Calu3 (cell line): ENCODE measurements around the gene C4orf50. TPM values are rescaled to one million over a fixed set of nuclear protein-coding genes. Genes with fewer than 3 reads are reported as not detected.

Source experiments
- BruUV-seq: library from RNA; stranded (reverse); fragments of 400-500 nt; replicated peaks from 2 replicates; lab custom pipeline; 2021; lab: Mats Ljungman, UMichigan
- CTCF ChIA-PET: fragments of 300-600 bp; sonication (Branson Sonifier 250); formaldehyde crosslinking; loops from one replicate; lab custom pipeline; 2022; ENCODE audit warnings: antibody characterized with exemption; lab: Charles Lee
- DNase-seq: peaks from one replicate; pipeline ENCODE4 v3.0.0; 2022
- H3K27ac Mint-ChIP-seq: one replicate; pipeline ENCODE4 v1.8.0; 2022; ENCODE audit warnings: mixed read lengths; ENCODE audit not compliant: unreplicated experiment
- H3K27me3 Mint-ChIP-seq: one replicate; pipeline ENCODE4 v1.8.0; 2022; ENCODE audit warnings: mixed read lengths; ENCODE audit not compliant: unreplicated experiment
- H3K36me3 Mint-ChIP-seq: one replicate; pipeline ENCODE4 v1.8.0; 2022; ENCODE audit warnings: mild to moderate bottlenecking, moderate library complexity, mixed read lengths; ENCODE audit not compliant: insufficient read depth, unreplicated experiment
- H3K4me1 Mint-ChIP-seq: one replicate; pipeline ENCODE4 v1.8.0; 2022; ENCODE audit warnings: mild to moderate bottlenecking, low read depth, mixed read lengths; ENCODE audit not compliant: unreplicated experiment
- H3K4me3 Mint-ChIP-seq: one replicate; pipeline ENCODE4 v1.8.0; 2022; ENCODE audit warnings: mild to moderate bottlenecking, low read depth, moderate library complexity, mixed read lengths; ENCODE audit not compliant: unreplicated experiment
- H3K9me3 Mint-ChIP-seq: one replicate; pipeline ENCODE4 v1.8.0; 2022; ENCODE audit warnings: low read depth, mixed read lengths; ENCODE audit not compliant: unreplicated experiment
- CTCF ChIP-seq: fragments of 200-600 bp; IDR thresholded peaks from one replicate; pipeline ENCODE4 v1.8.0; 2022; ENCODE audit warnings: antibody characterized with exemption; ENCODE audit not compliant: unreplicated experiment
- intact Hi-C: fragments of 100-400 bp; cut with micrococcal nuclease; formaldehyde crosslinking; loops from one replicate; pipeline ENCODE4 v1.10.0; 2022; ENCODE audit not compliant: unreplicated experiment
- total RNA-seq: library from RNA; stranded (reverse); gene quantifications from 2 replicates; pipeline ENCODE4 v1.2.3, GENCODE V29; 2022

The C4orf50 gene
- total RNA-seq, 1 experiment from 2014 or later: not detected

- DNase-seq: peak; percentile 8
- Mint-ChIP-seq H3K27me3 (no peaks in the 10 kb centered on the region), H3K36me3 (no peaks in the 10 kb centered on the region), H3K4me3 (no peak overlapping the region), H3K9me3 (no peaks in the 10 kb centered on the region), H3K4me1 (no peaks in the 10 kb centered on the region), H3K27ac (no peak overlapping the region)
- CTCF ChIA-PET: no interaction called here
- intact Hi-C loops: no loop called here
- TF ChIP-seq CTCF: no peak
- BruUV-seq: no TSS peak
Measured at GRCh38 chr4:6011686-6012085, 6.5 kb downstream of the C4orf50 start.

GRCh38 chr4:6011271-6011671, 7.0 kb downstream of the C4orf50 start:
- no TSS peak for BruUV-seq
- H3K27me3 Mint-ChIP-seq: no peaks in the 10 kb centered on the region
- no peak overlapping the region for H3K4me3 Mint-ChIP-seq
- H3K9me3 Mint-ChIP-seq: no peaks in the 10 kb centered on the region
- CTCF ChIA-PET: no interaction called here
- intact Hi-C loops: no loop called here
- no peak overlapping the region for H3K27ac Mint-ChIP-seq
- TF ChIP-seq CTCF: no peak
- DNase-seq: no peak
- no peaks in the 10 kb centered on the region for H3K4me1 Mint-ChIP-seq
- no peaks in the 10 kb centered on the region for H3K36me3 Mint-ChIP-seq

- CTCF ChIA-PET: no interaction called here
Measured at GRCh38 chr4:6010789-6011188, 7.4 kb downstream of the C4orf50 start.

GRCh38 chr4:6009452-6009851, 8.8 kb downstream of the C4orf50 start:
- no peaks in the 10 kb centered on the region for H3K9me3 Mint-ChIP-seq
- no peak for DNase-seq
- no peak overlapping the region for H3K27ac Mint-ChIP-seq
- no peaks in the 10 kb centered on the region for H3K4me1 Mint-ChIP-seq
- CTCF ChIA-PET: no interaction called here
- H3K4me3 Mint-ChIP-seq: no peak overlapping the region
- intact Hi-C loops: no loop called here
- no TSS peak for BruUV-seq
- TF ChIP-seq CTCF: no peak
- no peaks in the 10 kb centered on the region for H3K27me3 Mint-ChIP-seq
- H3K36me3 Mint-ChIP-seq: no peaks in the 10 kb centered on the region

More at GRCh38 chr4:6010789-6011188, 7.4 kb downstream of the C4orf50 start:
- Mint-ChIP-seq H3K9me3 (no peaks in the 10 kb centered on the region), H3K27me3 (no peaks in the 10 kb centered on the region), H3K36me3 (no peaks in the 10 kb centered on the region), H3K27ac (no peak overlapping the region), H3K4me3 (no peak overlapping the region), H3K4me1 (no peaks in the 10 kb centered on the region)
- TF ChIP-seq CTCF: no peak
- no peak for DNase-seq
- no TSS peak for BruUV-seq
- intact Hi-C loops: no loop called here
